ENCODE results near the gene LRP1B.
"Not testable (repeated sequence)": the region's sequence is repeated elsewhere in the genome, so short reads cannot be mapped to it uniquely, and the experiment has no call there.

Gene LRP1B

DNA sequence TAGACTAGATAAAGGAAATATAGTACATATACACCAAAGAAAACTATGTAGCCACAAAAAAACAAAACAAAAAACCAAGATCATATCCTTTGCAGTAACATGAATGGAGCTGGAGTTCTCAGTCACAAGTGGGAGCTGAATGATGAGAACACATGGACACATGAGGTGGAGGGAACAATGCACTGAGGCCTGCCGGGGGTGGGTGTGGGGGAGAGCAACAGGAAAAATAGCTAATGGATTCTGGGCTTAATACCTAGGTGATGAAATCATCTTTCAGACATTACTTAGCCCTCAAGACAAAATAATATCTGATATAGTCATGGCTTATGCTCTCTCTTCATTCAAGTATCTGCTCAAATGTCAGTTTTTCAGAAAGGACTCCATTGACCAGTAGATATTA, 930.6 kb downstream of the LRP1B start:
- DNase-seq = no peak

DNA sequence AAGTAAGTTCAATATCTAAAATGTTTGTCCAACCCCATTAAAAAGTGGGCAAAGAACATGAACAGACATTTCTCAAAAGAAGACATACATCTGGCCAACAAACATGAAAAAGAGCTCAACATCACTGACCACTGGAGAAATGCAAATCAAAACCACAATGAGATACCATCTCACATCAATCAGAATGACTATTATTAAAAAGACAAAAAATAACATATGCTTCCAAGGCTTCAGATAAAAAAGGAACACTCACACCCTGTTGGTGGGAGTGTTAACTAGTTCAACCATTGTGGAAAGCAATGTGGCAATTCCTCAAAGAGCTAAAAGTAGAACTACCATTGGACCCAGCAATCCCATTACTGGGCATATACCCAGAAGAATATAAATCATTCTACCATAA, 931.1 kb downstream of the LRP1B start:
- no peak for DNase-seq

DNA sequence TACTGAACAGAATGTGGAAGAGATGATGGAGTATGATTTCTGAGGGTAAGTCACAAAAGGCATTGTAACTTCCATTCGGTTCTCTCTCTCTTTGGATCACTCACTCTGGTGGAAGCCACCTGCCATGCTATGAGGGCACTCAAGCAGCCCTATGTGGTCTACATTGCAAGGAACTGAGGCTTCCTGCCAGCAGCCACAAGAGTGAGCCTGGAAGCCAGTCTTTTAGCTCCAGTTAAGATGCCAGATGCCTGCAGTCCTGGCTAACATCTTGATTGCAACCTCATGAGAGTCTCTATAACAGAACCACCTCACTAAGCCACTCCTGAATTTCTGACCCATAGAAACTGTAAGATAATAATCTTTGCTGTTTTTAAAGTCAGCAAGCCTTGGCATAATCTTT, 935.7 kb downstream of the LRP1B start:
- no peak for DNase-seq

DNA sequence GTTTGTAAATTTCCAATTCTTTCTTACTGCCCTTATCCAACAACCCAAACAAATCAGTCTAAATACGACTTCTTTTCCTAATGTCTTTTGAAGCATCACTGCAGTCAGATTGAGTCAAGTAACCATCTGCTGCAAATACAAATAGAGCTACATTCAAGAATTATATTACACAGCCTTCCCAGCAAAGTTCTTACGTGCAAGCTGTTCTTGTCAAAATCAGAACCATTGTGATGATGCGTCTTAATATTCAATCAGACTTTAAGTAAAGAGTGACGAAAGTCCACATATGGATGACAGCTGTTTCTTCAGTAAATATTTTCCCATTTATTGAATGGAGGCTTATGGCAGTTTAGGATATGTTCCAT, 943.8 kb downstream of the LRP1B start:
- DNase-seq = no peak

DNA sequence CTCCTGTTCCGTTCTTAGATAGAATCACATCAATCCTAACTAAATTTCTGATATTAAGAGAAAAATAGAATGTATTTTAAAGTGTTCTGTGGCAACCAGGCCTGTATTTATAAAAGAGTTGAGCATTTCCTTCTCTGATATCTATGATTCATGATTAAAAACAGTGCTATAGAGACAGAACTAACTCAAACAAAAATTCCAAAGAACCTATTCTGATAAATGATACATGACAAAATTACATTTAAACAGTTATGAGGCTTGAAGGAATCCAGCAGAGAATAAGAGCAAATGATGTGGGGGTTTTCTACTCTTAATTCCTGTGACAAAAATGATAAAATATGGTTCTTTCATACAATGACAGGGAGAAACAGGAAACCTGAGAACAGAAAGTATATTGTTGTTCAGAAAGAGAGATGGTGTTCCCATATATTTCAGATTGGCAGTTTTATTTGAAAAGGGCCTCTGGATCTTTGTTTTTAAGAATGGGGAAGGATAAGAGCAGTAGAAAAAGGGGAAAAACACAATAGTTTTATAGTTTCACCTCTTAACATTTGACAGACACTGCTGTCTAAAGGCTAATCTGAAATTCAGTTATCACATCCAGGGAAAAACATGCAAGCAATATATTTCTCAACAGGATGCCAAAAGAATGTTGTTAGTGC, 944.3 kb downstream of the LRP1B start:
- DNase-seq = no peak

DNA sequence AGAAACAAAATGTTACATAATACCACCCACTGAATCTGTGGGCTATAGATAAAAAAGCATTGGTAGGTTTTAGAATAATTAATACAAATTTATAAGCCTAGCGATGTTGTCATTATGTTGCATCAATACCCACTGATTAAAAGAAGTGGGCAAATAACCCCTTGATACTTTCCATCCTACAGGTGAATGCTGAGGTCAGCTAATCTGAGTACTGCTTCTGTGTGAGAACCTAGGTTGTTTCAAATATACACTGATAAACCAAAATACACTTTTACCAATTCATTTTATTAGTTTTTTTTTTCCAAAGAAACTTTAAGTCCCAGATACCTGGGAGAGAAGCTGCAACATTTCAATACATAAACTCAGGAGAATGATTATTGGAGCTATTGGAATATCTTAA, 948.6 kb downstream of the LRP1B start:
- no peak for DNase-seq

DNA sequence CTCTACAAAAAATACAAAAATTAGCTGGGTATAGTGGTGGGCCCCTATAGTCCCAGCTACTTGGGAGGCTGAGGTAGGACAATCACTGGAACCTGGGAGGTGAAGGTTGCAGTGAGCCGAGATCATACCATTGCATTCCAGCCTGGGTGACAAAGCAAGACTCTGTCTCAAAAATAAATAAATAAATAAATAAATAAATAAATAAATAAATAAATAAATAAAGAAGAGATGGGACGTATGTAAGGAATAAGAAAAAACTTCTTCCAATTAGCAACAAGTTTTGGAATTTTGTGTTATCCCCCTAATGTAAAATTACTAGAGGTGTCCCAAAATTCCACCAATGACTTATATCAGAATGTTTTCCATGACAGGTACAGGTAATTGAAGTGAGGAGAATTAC, 961.7 kb downstream of the LRP1B start:
- not testable (repeated sequence) for DNase-seq

DNA sequence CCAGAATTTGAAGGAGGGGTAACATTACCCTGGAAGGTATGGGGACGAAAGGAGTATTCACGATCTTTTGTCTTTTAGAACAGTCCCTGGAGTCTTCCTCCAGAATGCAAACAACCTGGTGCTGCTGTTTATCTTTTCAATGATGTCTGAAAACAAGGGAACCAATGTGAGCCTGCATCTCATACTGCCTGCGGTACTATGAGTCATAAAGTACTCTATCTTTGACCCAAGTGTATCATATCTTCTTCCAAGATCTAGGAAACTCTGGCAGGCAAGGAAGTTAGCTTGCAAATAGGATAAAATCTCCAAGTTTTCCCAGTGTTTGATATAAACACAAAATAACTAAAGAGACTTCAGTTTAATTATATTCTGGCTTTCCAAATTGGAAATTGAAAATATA, 968.5 kb downstream of the LRP1B start:
- no peak for DNase-seq

DNA sequence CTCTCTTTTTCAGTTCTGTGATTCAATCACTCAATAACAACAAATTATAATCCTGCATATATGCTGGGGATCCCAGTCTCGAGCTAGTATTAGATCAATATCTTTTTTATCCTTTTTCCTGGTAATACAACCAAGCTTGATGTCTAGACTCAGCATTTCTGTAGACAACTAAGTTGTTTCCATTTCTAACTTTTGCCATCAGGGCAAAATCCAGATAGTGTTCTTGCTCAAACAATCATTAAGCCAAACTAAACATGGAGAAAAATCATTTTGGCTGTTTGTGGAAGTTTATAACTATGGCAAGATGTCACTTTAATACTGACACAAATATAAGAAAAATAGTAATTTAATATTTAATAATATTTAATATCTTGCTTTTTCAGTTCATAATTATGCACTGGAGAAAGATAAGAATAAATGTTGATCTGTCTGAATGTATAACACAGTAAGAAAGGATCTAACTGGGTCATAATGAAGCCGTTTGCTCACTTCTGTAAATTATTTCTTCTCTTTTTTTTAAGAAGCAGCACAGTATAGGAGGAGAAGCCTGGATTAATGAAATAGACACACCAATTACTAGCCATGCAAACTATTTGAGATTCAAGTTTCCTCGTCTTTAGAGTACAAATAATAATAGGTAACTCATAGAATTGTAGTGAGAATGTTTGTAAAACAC, 979.1 kb downstream of the LRP1B start:
- DNase-seq = no peak

DNA sequence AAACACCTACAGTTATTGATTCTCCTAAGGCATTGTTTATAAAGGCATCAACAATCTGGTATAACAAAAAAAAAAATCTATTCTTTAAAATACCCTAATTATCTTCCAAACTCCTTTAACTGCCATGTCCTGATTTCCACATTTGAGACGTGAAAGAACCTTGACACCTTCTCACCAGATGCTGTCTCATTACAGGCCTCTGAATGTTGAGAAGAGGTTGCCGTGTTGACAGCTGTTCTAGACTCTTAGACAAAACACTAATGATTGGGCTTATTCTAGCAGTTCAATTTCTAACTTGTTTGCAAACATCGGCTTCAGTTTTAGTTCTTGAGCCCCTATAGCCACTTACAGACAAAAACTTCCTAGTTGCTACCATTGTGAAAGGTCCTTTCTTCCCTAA, 988.8 kb downstream of the LRP1B start:
- DNase-seq = no peak

DNA sequence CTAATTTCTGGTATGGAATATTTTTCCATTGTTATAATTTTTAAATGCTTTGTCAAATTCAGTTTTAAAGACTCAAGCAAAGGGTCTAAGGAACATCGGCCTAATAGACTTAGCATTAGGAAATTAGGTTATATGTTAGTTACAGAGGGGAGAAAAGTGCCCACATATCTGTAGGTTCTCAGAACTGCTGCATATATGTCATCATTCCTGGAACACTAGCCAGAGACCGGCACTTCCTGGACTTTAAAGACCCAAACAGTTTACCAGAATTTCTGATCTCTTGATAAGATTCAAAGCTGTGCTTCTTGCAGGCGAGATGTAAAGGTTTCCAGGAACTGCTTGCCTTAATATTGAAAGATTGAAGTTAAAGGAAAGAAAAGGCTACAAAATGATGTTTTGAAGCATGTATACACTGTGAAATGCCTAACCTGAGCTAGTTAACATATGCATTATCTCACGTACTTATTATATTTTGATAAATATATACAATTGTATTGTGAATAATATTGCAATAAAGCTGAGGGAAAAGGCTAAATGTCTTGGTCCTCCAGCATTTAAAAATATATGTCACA, 993.6 kb downstream of the LRP1B start:
- no peak for DNase-seq

DNA sequence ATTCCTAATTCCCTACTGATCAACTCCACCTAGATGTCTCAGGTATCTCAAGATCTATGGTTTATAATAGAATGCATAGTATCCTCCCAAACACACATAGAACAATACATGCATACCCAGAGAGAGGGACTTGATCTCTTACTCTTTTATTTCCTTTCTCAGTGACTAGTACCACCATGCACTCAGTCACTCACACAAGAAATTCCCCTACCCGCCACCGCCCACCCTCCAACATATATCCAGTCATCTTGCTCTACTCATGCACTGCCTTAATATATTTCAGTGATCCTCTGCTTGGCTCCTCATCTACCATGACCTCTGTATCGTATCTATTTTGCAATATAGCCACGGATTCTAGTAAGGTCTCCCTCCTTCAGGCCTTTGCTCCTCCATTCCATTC, 996.9 kb downstream of the LRP1B start:
- DNase-seq = no peak

DNA sequence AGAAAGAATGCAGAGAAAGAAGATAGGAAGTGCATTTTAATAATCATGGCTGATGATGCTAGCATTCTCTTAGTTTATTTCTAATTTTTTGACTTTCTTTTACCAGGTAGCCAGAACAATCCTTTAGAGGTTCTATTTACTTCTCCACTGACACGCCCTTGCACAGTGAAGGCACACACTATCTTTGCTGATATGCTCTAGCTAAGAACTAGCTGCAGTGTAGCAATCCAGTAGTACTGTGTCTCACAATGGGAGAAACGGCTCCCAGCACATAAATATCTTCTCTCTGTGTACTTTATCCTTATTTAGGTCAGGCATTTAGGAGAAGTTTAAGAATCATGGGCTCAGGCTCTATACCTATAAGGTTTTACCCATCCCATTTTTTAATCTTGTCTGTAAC, 1005.4 kb downstream of the LRP1B start:
- DNase-seq = no peak

DNA sequence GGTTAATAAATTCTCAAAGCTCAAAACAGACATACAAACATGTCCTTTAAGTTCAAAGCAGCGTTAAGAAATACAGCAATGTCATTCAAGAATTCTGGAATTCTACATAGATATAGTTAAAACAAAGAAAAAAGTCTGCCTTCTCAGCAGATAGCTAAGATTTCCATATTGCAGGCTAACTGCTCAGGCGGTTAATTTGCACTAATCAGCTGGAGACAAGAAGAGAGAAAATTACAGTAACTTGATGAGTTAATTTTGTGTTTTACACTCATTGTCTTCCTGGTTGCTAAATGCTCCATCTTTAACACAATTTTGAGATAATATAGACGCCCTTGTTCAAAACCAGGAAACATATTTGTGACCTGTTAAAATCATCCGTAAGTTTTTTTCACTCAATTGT, 1012.0 kb downstream of the LRP1B start:
- no peak for DNase-seq

DNA sequence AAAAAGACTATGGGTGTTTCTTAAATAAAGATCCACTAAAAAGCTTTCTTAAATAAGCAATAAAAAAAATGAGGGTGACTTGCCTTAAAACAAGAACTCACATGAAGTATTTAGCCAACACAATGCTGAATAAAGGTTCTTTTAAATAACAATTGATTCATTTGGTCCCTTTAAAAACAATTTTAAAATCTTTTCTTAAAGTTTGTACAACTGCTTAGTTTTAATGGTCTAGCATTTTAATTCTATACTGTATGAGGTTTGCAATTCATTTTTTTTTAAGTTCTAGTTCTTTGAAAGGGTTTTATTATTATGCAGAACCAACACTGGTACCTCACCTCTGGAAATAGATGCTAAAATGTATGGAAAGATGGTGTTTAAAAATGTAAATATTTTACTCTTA, 1017.5 kb downstream of the LRP1B start:
- no peak for DNase-seq

DNA sequence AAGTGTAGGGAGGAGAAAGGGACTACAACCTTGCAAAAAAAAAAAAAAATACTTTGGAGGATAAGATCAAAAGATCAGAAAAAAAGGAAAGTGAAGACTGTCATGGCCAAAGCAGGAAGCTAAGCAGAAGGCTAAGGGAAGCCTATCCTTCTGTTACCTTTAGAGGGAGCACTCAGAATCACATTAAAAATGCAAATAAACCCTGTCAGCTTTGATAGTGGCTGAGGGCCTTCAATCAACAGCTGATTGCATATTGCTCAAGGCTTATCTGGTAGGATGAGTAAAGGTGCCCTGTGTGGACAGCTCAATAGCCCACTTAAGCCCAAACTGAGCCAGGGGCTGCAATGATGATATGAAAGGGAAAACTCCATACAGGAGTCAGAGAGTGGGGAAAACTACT, 1021.2 kb downstream of the LRP1B start:
- DNase-seq = no peak

DNA sequence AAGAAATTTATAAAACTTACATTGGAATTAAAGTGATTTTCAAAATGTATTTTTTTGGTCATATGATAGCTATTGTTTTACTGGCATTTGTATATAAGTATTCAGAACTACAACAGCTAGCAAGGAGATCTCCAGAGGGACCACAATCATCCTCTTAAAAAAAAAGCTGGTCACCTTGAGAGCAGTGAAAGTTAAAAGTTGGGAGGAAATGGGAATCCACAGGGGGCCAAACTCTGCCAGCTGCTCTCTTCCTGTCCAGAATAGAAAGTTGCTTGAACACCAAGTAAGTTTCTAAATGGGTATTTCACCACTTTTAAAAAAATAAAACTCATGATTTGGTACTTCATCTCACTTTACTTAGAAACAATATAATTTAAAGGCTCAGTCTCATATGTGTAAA, 1025.1 kb downstream of the LRP1B start:
- no peak for DNase-seq

DNA sequence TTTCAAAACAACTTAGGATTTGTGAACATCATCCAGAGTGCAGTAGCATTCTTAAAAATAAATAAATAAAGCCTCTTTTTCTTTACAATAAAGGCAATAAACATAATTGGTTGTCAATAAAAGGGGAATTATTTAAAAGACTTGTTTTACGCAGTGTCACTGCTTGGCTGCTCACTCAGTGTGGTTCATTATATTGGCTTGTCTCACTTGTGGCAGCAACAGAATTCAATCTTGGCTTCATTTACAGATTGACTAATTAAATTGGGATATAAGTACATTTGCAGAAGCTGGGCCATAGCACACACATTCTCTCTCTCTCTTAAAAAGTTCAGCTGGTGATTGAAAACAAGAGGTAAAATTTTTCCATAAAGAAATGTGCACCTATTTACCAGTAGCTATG, 1027.6 kb downstream of the LRP1B start:
- DNase-seq = no peak

DNA sequence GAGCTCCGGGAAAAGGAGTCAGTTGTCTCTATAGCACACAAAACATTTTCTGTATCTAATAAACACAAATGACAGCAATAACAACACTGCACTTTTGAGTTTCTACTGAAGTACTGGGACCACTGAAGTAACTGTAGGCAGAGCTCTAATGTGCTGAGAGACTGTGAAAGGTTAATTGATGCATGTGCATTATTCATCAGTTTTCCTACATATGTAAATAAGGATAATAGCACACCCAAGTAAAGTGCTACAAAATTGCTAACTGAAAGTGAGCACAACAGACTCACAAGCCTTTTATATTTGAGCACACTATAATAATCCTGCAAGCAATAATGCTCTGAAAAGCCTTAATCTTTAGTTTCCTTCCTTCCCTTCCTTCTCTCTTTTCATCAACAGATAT, 1051.6 kb downstream of the LRP1B start:
- DNase-seq = no peak

DNA sequence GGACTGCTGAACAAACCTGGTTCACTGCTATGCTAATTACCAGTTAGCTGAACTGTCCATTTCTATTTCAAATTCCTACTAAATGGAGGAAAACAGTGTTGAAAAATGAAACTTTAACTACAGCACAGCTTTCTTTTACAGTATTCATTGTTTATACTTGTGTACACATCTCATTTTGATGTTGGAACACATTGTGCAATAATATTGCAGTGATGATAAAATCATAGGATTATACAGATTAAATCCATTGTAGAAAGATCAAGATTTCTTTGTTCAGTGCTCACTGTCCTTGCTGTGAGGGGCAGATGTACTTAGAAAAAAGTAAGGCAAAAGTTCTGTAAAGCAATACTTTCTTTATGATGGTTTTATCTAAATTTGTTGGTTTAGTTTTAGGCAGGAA, 1055.1 kb downstream of the LRP1B start:
- DNase-seq = no peak

DNA sequence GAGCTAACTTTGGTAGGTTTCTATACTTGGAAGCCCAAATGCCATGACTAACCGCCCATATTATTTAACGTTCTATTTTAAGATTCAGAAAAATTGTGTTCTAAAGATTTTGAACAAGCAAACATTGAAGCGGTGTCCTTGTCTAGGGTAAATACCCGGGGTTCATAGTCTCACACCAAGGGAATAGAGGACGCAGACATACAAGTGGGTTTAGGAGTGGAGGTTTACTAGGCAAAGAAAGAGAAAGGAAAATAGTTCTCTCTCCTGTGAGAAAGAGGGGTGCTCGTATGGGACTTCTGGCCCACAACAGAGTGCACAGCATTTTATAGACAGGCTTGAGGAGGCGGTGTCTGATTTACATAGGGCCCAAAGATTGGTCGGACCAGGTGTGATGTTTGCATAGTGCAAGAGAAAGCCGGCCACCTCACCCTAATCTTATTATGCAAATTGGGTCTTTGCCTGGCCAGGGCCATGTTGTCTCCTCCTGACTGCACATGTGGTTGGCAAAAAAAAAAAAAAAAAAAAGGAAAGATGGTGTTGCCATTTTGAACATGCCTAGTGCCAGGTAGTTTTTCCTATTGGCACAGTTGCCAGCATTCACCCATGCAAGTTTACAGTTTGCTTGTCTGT, 1062.6 kb downstream of the LRP1B start:
- no peak for DNase-seq

DNA sequence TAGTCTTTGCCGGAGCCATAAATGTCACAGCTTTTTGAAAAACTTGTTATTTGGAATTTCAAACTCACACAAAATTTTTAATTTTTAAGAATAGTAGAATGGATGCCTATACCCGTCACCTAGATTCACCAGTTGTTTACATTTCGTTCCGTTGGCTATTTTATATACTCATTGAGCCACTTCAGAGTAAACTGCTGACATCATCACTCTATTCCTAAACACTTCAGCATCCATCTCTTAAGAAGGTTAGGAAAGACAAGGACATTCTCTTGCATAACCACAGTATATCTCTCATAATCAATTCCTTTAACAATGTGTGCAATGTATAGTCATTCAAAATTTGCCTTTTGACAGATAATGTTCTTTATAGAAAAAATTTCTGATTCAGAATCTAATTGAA, 1065.8 kb downstream of the LRP1B start:
- no peak for DNase-seq

DNA sequence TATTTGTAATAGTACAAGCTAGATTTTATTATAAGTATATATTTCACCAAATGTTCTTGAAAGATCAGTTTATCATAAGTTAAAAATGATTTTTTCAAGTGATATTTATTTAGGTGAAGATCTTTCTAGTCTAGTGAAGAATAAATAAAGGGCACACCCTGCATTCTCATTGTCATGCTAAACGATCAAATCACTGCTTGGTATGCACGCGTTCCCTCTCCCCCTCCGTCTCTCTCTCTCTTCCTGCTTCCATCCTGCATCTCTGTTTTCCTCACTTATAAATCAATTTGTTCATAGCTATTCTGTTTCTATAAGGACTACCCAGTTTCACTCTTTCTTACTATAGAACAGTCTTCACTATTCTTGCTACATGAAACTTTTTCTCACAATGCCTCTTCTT, 1067.4 kb downstream of the LRP1B start:
- DNase-seq = no peak

DNA sequence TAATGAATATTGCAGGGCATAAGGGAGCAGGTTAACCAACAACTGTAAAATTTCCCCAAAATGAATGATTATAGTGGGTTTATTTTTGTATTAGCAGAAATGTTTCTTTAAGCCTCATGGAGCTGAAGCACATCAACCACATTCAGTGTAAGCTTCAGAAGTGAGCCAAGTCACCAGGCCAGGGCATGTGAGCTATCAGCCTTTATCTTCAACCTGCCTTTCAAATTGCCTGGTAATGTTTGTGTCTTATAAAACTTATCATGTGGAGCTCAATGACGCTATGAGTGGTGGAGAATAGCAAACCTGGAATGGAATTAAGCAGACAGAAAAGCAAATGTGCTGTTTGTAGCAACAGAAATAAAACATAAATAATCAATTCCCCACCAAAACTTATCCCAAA, 1068.4 kb downstream of the LRP1B start:
- DNase-seq = no peak

Measured in NCI-H2107 (cell line).